Ovary (tissue), 9 donors: ENCODE data around the gene SIRT1. TPM values are rescaled to one million over a fixed set of nuclear protein-coding genes. Genes with fewer than 3 reads are reported as not detected.

ENCODE experiments used
- DNase-seq, 5 donors: peaks; one replicate each; pipeline ENCODE4 v3.0.0-alpha.2; 2019 to 2020
- H3K27ac ChIP-seq, 2 donors: fragments of 200-600 bp; one replicate each; pipeline versions ENCODE4 v1.5.1 to v1.8.0; 2019 to 2022
- H3K27me3 ChIP-seq: fragments of 200-600 bp; one replicate; pipeline ENCODE4 v1.8.0; 2022
- H3K36me3 ChIP-seq: fragments of 200-600 bp; sonication (generic); one replicate; pipeline ENCODE4 v1.5.1; 2019
- H3K4me1 ChIP-seq: one replicate; pipeline ENCODE4 v1.8.1; 2013; ENCODE audit warnings: mild to moderate bottlenecking, moderate library complexity; ENCODE audit not compliant: insufficient read depth
- H3K4me3 ChIP-seq: fragments of 200-600 bp; sonication (generic); one replicate; pipeline ENCODE4 v1.5.1; 2017
- H3K9me3 ChIP-seq, 2 donors: fragments of 200-600 bp in 1 of 2; sonication (generic) in 1 of 2; one replicate each; pipeline versions ENCODE4 v1.5.1 to v1.8.1; 2013 to 2019; ENCODE audit warnings: mild to moderate bottlenecking in 1 of 2, moderate library complexity in 1 of 2
- CTCF ChIP-seq, 3 donors: fragments of 450-650 bp in 2 of 3; fragments of 200-600 bp in 1 of 3; IDR thresholded peaks; one replicate each; pipeline versions ENCODE4 v1.5.1 to v1.8.0; 2016 to 2022; ENCODE audit warnings: antibody characterized with exemption in 3 of 3, mild to moderate bottlenecking in 1 of 3
- EP300 ChIP-seq: sonication (generic); formaldehyde crosslinking; IDR thresholded peaks from one replicate; pipeline ENCODE4 v1.6.1; 2017; ENCODE audit warnings: antibody characterized with exemption
- POLR2A ChIP-seq: fragments of 450-650 bp; IDR thresholded peaks from one replicate; pipeline ENCODE4 v1.6.1; 2017; ENCODE audit warnings: antibody characterized with exemption, mild to moderate bottlenecking, moderate library complexity
- WGBS, 3 donors: extraction: QIAGEN DNeasy Blood & Tissue Kit in 1 of 3; methylation state at CpG; one replicate each; pipeline versions ENCODE4 v1.1.5 to v1.1.7; 2013 to 2017; 5-methylcytosine and 5-hydroxymethylcytosine counted together
- intact Hi-C, 4 donors: fragments of 100-400 bp; cut with DNase I; formaldehyde crosslinking; loops; one replicate each; pipeline versions ENCODE4 v1.11.0 to v1.15.1; 2022 to 2023
- polyA plus RNA-seq, 2 donors: library from polyadenylated mRNA; stranded (reverse); fragments of 200-250 nt in 1 of 2; fragments of 350-450 nt in 1 of 2; fragmentation: Illumina TruSeq in 1 of 2; extraction: RNeasy Lipid Tissue Mini Kit (QIAGEN cat#74804) in 1 of 2; gene quantifications; one replicate each; pipeline ENCODE4 v1.2.3, GENCODE V29; 2013 to 2014
- total RNA-seq, 7 donors: library from RNA; depleted of rRNA in 2 of 7; stranded (reverse); fragments of >200 nt in 2 of 7; fragmentation: NEBNext Ultra II Directional in 3 of 7; extraction: Animal tissue kit (Norgen Biotek cat#: 25700) in 3 of 7; gene quantifications; one replicate each; pipeline versions ENCODE4 v1.1.0 to v1.2.4, GENCODE V29; 2016 to 2023
- donor health status: DM: no; HTN: no; CAD: no; lungs with moderate emphysema.
- donor health status: DM: no; HTN: no; CAD: no.
- donor health status: Bipolar disorder and iron deficiency.
- donor health status: DM: yes; HTN: yes; CAD: no.
- donor health status: DM: no; HTN: no; CAD: no.
- donor health status: DM: yes; HTN: yes; CAD: no.

SIRT1 gene
- total and polyA plus RNA-seq, 9 donors, result 21.5 to 38.5 (median 31.2) TPM

GRCh38 chr10:67933199-67933598 is 48.7 kb downstream of the SIRT1 start:
- intact Hi-C loops, result no loop called here
- H3K27me3 ChIP-seq, result no peaks in the 10 kb centered on the region
- H3K4me1 ChIP-seq, result no peaks in the 10 kb centered on the region
- no peak for TF ChIP-seq EP300
- H3K36me3 ChIP-seq, result no peaks in the 10 kb centered on the region
- no peak for DNase-seq
- no peak overlapping the region for H3K4me3 ChIP-seq
- whole genome bisulfite sequencing, 3 donors, result 91 to 95% (median 92%) methylated on average over 2 of the region's 2 CpGs
- H3K9me3 ChIP-seq, result no peaks in the 10 kb centered on the region
- no peak overlapping the region for H3K27ac ChIP-seq

- DNase-seq, result no peak
- TF ChIP-seq POLR2A, result no peak
- no peak for TF ChIP-seq EP300
- no peak for TF ChIP-seq CTCF (IDR thresholded peaks at IDR 0.05)
- no peaks in the 10 kb centered on the region for H3K27me3 ChIP-seq
- H3K36me3 ChIP-seq, result no peaks in the 10 kb centered on the region
- no peaks in the 10 kb centered on the region for H3K9me3 ChIP-seq
- intact Hi-C loops, result no loop called here
- no peak overlapping the region for H3K4me3 ChIP-seq
- H3K4me1 ChIP-seq, result no peaks in the 10 kb centered on the region
- H3K27ac ChIP-seq, result no peak overlapping the region
- 96 to 98% (median 96%) methylated on average over 1 of the region's 1 CpG for WGBS, 3 donors
Measured at GRCh38 chr10:67934336-67934735, 49.9 kb downstream of the SIRT1 start.

- Histone ChIP-seq H3K27ac (no peak overlapping the region), H3K4me3 (no peak overlapping the region), H3K36me3 (no peaks in the 10 kb centered on the region), H3K9me3 (no peaks in the 10 kb centered on the region), H3K4me1 (no peaks in the 10 kb centered on the region), H3K27me3 (no peaks in the 10 kb centered on the region)
- no peak for DNase-seq
- TF ChIP-seq POLR2A (no peak), EP300 (no peak), CTCF (IDR thresholded peaks at IDR 0.05) (no peak)
- 97% methylated on average over 9 of the region's 9 CpGs for WGBS, 3 donors
- intact Hi-C loops, result no loop called here
Measured at GRCh38 chr10:67935223-67935622, 50.8 kb downstream of the SIRT1 start.

GRCh38 chr10:67936416-67936815 is 52.0 kb downstream of the SIRT1 start:
- H3K9me3 ChIP-seq, result no peaks in the 10 kb centered on the region
- H3K4me3 ChIP-seq, result no peak overlapping the region
- WGBS, 3 donors, result 14 to 26% (median 19%) methylated on average over 1 of the region's 1 CpG
- no peak for DNase-seq
- intact Hi-C loops, result no loop called here
- H3K27ac ChIP-seq, result no peak overlapping the region
- TF ChIP-seq CTCF (IDR thresholded peaks at IDR 0.05) (no peak), EP300 (no peak), POLR2A (no peak)
- no peaks in the 10 kb centered on the region for H3K36me3 ChIP-seq
- H3K27me3 ChIP-seq, result no peaks in the 10 kb centered on the region
- H3K4me1 ChIP-seq, result no peaks in the 10 kb centered on the region

- Histone ChIP-seq H3K27me3 (no peaks in the 10 kb centered on the region), H3K9me3 (no peaks in the 10 kb centered on the region), H3K36me3 (no peaks in the 10 kb centered on the region), H3K4me1 (no peaks in the 10 kb centered on the region), H3K4me3 (no peak overlapping the region), H3K27ac (no peak overlapping the region)
- no peak for TF ChIP-seq EP300
- no peak for TF ChIP-seq CTCF (IDR thresholded peaks at IDR 0.05)
- TF ChIP-seq POLR2A, result no peak
- no peak for DNase-seq
- intact Hi-C loops, result no loop called here
- 88 to 99% (median 95%) methylated on average over 2 of the region's 2 CpGs for WGBS, 3 donors
Measured at GRCh38 chr10:67943917-67944316, 59.5 kb downstream of the SIRT1 start.
